ENCODE data around the gene KAZN. TPM values are rescaled to one million over a fixed set of nuclear protein-coding genes. Genes with fewer than 3 reads are reported as not detected.

Gene KAZN
- total and polyA plus RNA-seq, 12 donors: 1.1 to 6.5 (median 1.9) TPM

GRCh38 chr1:15051882-15052528, 453.5 kb downstream of the KAZN start:
- H3K9me3 ChIP-seq: no peaks in the 10 kb centered on the region
- no peaks in the 10 kb centered on the region for H3K27me3 ChIP-seq
- TF ChIP-seq, protein P1, sequence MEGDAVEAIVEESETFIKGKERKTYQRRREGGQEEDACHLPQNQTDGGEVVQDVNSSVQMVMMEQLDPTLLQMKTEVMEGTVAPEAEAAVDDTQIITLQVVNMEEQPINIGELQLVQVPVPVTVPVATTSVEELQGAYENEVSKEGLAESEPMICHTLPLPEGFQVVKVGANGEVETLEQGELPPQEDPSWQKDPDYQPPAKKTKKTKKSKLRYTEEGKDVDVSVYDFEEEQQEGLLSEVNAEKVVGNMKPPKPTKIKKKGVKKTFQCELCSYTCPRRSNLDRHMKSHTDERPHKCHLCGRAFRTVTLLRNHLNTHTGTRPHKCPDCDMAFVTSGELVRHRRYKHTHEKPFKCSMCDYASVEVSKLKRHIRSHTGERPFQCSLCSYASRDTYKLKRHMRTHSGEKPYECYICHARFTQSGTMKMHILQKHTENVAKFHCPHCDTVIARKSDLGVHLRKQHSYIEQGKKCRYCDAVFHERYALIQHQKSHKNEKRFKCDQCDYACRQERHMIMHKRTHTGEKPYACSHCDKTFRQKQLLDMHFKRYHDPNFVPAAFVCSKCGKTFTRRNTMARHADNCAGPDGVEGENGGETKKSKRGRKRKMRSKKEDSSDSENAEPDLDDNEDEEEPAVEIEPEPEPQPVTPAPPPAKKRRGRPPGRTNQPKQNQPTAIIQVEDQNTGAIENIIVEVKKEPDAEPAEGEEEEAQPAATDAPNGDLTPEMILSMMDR (IDR thresholded peaks at IDR 0.05): no peak
- no peak overlapping the region for H3K27ac ChIP-seq
- 80 to 83% methylated on average over 8 of the region's 8 CpGs for WGBS, 2 donors
- peaks cover 0 to 11% (median 0%) of the 10 kb centered on the region in 9 donors for H3K36me3 ChIP-seq
- intact Hi-C loops (cut with DNase I): loop anchor here in 1 of 10 donors (10.0 kb wide), 1 partner anchor 1087 kb away; no protein-coding TSS in a partner anchor
- ATAC-seq (no peak), DNase-seq (no peak)
- no peak overlapping the region for H3K4me3 ChIP-seq
- H3K4me1 ChIP-seq: no peaks in the 10 kb centered on the region

DNA sequence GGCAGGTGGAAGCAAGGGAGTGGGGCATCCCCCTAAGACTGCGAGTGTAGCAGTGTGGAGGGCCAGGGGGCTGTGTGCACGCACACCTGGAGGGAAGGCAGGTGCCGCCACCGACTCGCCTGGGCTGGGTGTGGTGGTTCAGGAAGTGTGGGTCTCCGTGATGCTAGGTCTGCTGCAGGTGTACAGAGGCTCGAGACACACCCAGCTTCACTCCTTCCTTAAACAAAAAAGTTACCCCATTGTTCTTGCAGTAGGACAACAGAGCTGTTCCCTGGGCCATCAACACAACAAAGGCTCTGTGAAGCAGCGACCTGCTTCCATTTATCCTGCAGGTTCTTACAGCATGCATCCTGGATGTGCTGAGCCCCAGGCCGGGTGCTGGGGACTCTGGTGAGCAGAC, 454.7 kb downstream of the KAZN start:
- H3K4me1 ChIP-seq: no peaks in the 10 kb centered on the region
- H3K4me3 ChIP-seq: no peak overlapping the region
- no peaks in the 10 kb centered on the region for H3K27me3 ChIP-seq
- intact Hi-C loops (cut with DNase I): loop anchor here in 1 of 10 donors (10.0 kb wide), 1 partner anchor 1088 kb away; no protein-coding TSS in a partner anchor
- TF ChIP-seq, protein P1 (IDR thresholded peaks at IDR 0.05): no peak
- DNase-seq: no peak
- no peaks in the 10 kb centered on the region for H3K9me3 ChIP-seq
- no peak overlapping the region for H3K27ac ChIP-seq
- no peak for ATAC-seq
- 92 to 94% methylated on average over 9 of the region's 9 CpGs for WGBS, 2 donors
- H3K36me3 ChIP-seq: peaks cover 0 to 21% (median 0%) of the 10 kb centered on the region in 9 donors

GRCh38 chr1:15055736-15056415, 457.4 kb downstream of the KAZN start:
- intact Hi-C loops (cut with DNase I): loop anchor here in 1 of 10 donors (10.0 kb wide), 1 partner anchor 1091 kb away; no protein-coding TSS in a partner anchor

More at GRCh38 chr1:15055736-15056415, 457.4 kb downstream of the KAZN start:
- no peaks in the 10 kb centered on the region for H3K9me3 ChIP-seq
- TF ChIP-seq, protein P1 (IDR thresholded peaks at IDR 0.05): no peak
- H3K27ac ChIP-seq: no peak overlapping the region
- 96% methylated on average over 29 of the region's 29 CpGs for WGBS, 2 donors
- H3K36me3 ChIP-seq: peaks cover 0 to 34% (median 0%) of the 10 kb centered on the region in 9 donors
- DNase-seq (no peak), ATAC-seq (no peak)
- no peak overlapping the region for H3K4me3 ChIP-seq
- H3K27me3 ChIP-seq: no peaks in the 10 kb centered on the region
- H3K4me1 ChIP-seq: no peaks in the 10 kb centered on the region
